ENCODE measurements around the gene PLEKHN1.

DNA sequence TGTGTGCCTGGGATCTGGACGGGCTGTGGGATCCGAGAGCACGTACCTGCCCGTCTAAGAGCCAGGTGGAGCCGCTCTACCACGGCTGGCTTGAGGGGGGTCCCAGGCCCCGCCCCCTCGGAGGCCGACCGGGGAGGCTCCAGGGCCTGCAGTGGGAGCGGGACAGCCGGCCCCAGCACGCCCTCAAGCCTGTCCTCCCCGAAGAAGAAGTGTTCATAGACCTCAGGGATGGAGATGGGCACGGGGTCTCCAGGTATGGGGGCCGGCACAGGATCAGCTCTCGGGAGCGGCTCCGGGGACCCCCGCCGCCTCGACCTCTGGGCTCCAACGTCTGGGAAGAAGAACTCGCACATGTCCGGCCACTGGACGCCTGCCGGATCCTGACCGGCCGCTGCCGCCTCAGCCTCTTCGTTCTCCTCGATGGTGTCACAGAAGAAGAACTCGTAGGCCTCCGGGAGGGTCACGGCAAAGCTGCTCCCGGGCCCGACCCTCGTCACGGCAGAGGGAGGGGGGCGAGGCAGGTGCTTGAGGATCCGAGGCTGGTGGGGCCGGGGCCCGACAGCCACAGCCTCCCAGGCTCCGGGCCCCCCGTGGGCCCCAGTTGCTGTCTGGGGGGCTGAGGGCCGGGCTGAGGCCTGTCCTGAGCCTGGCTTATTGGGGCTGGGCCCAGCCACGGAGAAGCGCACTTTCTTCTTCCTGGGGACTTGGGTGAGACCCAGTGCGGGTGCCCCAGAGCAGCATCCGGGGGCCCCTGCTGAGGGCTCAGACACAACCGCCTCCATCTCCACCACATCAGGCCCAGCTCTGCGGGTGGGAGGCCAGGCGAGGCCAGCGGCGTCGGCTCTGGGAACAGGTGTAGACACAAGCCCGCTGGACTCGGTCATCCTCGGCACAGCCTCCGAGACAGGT, 12.8 kb downstream of the PLEKHN1 start:
- TF ChIP-seq CTCF (IDR thresholded peaks at IDR 0.05; ENCODE audit: extremely low read depth in 1 of 2, insufficient read depth in 1 of 2, low read depth in 1 of 2, low read length in 2 of 2), result no peak
- no peak for TF ChIP-seq POLR2AphosphoS5 (IDR thresholded peaks at IDR 0.05; ENCODE audit: insufficient read depth, low read depth, low read length)
- TF ChIP-seq JUN (IDR thresholded peaks at IDR 0.05; ENCODE audit: borderline replicate concordance, insufficient read depth, insufficient read length, low read depth), result no peak

All from endothelial cell of umbilical vein (primary cell).